AG09309 (cell line): Measurements from ENCODE around the gene ENC1.

Experiments used
- DNase-seq: peaks from one replicate; pipeline ENCODE4 v3.0.0-alpha.2; 2010; ENCODE audit warnings: low read depth
- H3K4me3 ChIP-seq: 2 replicates; pipeline ENCODE4 v1.5.1; 2011; ENCODE audit warnings: mild to moderate bottlenecking, low read depth, low read length, moderate library complexity; ENCODE audit not compliant: control insufficient read depth
- TF ChIP-seq, protein P1 (sequence below): IDR thresholded peaks from 2 replicates; pipeline ENCODE4 v1.5.1; 2011; ENCODE audit warnings: mild to moderate bottlenecking, low read depth, low read length, inconsistent platforms; ENCODE audit not compliant: insufficient read depth, control insufficient read depth; ENCODE audit errors: missing control alignments

ENC1 gene

DNA sequence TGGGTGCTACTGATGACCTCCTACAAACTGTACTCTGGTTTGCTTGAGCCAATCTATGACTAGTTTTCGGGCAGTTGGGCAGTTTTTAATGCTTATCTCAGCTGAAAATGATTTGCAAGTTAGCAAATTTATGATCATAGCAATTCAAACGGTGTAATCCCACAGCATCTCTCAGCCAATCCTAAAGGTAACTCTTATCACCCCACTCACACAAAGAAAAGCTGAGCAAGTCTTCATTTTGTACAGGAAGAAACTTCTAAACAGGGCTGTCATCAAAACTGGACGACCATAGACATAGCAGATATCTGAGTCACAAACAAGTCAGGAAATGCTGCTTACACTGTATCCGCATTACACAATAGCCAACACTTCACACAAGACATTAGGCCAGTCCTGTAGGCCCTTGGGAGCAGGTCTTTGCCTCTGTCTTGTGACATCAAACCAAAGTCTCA is 2.6 kb upstream of the ENC1 start:
- peak; percentile 87 for DNase-seq
- TF ChIP-seq, protein P1, sequence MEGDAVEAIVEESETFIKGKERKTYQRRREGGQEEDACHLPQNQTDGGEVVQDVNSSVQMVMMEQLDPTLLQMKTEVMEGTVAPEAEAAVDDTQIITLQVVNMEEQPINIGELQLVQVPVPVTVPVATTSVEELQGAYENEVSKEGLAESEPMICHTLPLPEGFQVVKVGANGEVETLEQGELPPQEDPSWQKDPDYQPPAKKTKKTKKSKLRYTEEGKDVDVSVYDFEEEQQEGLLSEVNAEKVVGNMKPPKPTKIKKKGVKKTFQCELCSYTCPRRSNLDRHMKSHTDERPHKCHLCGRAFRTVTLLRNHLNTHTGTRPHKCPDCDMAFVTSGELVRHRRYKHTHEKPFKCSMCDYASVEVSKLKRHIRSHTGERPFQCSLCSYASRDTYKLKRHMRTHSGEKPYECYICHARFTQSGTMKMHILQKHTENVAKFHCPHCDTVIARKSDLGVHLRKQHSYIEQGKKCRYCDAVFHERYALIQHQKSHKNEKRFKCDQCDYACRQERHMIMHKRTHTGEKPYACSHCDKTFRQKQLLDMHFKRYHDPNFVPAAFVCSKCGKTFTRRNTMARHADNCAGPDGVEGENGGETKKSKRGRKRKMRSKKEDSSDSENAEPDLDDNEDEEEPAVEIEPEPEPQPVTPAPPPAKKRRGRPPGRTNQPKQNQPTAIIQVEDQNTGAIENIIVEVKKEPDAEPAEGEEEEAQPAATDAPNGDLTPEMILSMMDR = no peak
- H3K4me3 ChIP-seq = no peak overlapping the region

DNA sequence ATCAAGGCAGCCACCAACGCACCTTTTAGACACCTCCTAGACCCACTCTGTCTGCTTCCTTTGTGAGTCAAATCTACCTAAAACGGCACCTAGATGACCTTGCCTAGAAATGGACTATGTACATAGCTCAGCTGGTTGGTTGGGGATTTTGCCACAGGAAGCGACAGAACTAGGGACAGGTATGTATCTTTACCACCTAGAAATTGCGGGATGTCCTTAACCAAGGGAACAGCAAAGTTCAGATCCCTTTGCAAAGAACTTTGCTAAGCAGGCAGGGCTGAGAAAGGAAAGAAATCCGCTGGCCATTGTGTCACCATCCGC is 2.0 kb upstream of the ENC1 start:
- no peak for DNase-seq
- no peak overlapping the region for H3K4me3 ChIP-seq
- TF ChIP-seq, protein P1 = no peak

DNA sequence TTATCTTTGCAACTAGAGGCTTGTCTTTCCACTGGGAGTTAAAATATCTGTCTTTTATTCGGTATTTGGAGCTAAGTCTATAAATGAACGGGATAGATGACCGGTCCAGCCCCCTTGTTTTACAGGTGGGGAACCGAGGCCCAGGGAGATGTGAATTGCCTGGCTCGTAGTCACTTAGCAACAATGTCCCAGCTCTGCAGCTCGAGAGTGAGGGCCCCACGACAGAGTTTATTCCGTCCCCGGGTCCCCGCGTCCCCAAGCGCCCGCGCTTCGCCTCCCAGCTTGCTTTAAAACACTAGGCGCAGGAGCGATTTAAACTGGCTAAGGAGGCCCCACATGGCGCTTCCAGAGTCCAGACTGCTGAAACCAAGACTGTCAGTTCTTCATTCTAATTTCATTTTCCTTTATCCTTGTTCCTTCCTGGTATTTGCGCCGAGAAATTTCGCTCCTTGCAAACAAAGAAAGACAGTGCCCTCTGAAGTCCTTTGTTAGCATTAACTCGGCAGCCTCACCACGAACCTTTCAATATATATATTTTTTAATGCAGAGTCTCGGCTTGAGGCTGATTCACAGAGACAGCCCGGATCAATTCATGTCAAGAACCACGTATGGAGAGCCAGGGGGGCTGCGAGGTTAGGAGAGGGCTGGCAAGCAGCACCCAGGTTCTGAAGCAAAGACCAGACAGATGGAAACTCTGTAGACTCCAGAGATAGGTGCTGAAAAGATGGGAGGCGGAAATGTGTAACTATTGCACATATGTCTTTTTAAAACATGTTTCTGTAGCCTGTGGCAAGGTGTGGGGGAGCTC is 1.4 kb upstream of the ENC1 start:
- TF ChIP-seq, protein P1 = peak; percentile 72
- peak; percentile 69 for DNase-seq
- H3K4me3 ChIP-seq = peak overlapping the region; percentile 97

DNA sequence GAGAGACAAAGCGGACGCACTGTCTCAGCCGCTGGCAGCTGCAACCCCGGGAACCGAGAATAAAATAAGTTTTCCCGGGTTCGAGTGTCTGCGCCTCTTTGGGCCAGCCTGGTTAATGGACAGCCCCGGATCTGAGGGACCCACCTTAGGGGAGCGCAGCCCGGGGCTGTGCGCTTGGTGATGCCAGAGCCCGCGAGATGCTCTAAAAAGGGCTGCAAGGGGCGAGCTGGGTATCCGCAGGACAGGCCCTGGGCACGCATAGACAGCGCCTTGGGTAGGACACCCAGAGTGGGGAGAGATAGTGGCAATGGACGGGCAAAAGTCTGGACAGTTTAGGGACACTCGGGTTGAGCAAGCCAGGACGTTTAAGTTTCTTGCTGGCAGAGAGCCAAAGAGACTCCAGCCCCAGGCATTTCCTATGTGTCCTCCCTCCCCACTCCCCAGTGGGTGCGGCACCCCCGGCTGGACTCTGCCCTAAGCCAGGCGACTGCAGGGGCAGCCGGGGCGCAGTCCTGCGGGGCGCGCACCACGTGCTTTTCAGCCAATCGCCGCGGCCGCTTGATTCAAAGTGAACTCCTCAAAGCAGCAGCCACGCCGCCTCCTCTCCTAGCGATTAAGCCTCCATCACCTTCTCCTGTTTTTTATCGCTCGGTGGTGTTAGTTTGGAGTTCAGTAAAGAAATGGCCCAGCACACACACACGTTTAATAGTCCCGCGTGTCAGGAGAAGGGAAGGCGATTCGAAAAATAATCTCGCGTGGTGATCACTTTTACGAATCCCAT is 616 bp upstream of the ENC1 start:
- TF ChIP-seq, protein P1 = no peak
- H3K4me3 ChIP-seq = peak overlapping the region; percentile 97
- DNase-seq = no peak

DNA sequence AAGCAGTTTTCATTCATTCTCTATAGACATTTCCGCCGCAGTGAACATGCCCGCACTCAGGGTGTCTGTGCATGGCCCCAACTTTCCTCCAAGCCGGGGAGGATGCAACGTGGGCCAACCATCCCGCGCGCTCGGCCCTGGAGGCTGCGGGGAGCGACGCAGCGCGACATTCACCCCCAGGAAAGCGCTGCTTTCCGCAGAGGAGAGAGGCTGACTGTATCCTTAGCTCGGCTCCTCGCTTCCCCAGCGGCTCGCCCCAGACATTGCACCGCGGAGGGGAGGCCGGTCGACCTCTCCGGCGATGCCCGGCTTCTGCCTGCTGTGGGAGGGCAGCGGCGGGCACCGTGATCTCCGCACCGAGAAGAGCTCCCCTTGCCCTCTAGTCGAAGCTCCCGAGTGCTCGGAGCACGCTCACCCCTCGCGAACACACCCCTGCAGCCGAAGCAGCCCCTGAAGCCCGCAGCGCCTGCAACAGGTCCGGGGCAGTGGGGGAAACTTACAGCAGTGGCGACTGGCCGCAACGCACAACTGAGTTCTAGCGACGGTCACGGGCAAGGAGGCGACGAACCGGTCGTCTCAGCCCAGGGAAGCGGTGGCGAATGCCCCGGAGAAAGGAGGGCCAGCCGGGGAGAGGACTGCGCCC is 600 bp downstream of the ENC1 start:
- no peak for DNase-seq
- TF ChIP-seq, protein P1 = peak; percentile 35
- peak overlapping the region; percentile 97 for H3K4me3 ChIP-seq

DNA sequence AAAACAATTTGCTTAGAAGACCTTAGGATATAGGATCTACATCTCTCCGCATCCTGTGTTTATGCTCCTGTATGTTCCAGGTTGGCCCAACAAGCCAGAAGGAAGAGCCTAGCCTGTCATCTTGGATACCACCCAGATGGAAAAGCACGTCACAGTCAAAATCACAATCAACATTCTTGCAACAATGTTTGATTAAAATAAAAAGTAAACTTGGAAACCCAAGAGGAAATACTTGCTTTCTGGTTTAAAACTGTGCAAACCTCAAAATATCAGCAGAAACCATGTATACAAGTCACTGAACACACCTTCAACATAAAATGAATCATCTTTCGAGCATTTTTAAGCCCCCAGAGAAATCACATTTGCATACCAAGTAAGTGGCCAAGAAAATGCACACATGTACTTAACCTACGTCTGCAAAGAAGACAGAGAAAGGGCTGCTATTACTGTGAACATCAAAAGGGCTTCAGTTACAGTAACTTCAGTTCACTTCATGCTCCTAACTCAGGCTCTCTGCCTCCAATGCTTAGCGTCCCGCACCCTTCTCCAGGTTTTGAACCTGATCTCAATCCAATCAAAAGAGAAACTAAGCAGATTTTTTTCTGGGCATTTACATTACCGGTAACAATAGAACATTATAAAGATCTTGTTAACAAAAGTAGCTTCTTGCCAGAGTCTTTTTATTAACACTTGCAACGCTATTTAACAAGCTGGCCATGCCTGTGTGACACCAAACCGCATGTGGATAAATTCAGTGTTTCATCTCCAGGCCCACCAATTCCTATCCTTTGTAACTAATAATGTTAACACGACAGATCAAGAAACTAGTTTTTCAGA is 1.3 kb downstream of the ENC1 start:
- DNase-seq = no peak
- H3K4me3 ChIP-seq = peak overlapping the region; percentile 97
- TF ChIP-seq, protein P1 = no peak
